PC-9 (cell line): ENCODE results near the gene CD63. TPM values are rescaled to one million over a fixed set of nuclear protein-coding genes. Genes with fewer than 3 reads are reported as not detected.

Experiments used
- BruUV-seq: library from RNA; stranded (reverse); fragments of 400-500 nt; replicated peaks from 2 replicates; lab custom pipeline; 2021; lab: Mats Ljungman, UMichigan
- CTCF ChIA-PET: fragments of 300-600 bp; sonication (Branson Sonifier 250); formaldehyde crosslinking; loops from one replicate; lab custom pipeline; 2022; ENCODE audit warnings: antibody characterized with exemption; lab: Charles Lee
- POLR2A ChIA-PET: fragments of 300-600 bp; sonication (Branson Sonifier 250); formaldehyde crosslinking; loops from one replicate; lab custom pipeline; 2022; ENCODE audit warnings: antibody characterized with exemption; ENCODE audit not compliant: unreplicated experiment; lab: Charles Lee
- DNase-seq, 2 experiments: peaks; one replicate each; pipeline versions ENCODE4 v3.0.0 to v3.0.0-alpha.2; 2015 to 2022; ENCODE audit warnings: mixed read lengths in 1 of 2
- H2AFZ ChIP-seq: fragments of 200-600 bp; sonication (generic); 2 replicates; pipeline ENCODE4 v1.8.1; 2017; ENCODE audit warnings: antibody characterized with exemption
- H3F3A ChIP-seq: fragments of 200-600 bp; sonication (generic); 2 replicates; pipeline ENCODE4 v1.8.1; 2017; ENCODE audit warnings: antibody characterized with exemption, mild to moderate bottlenecking, low read depth; ENCODE audit not compliant: insufficient read depth
- H3K27ac ChIP-seq: fragments of 200-600 bp; sonication (generic); 2 replicates; pipeline ENCODE4 v1.6.1; 2016; ENCODE audit warnings: mixed run types
- H3K27me3 ChIP-seq: fragments of 200-600 bp; sonication (generic); 2 replicates; pipeline ENCODE4 v1.6.1; 2016; ENCODE audit warnings: low read depth, mixed run types; ENCODE audit not compliant: insufficient read depth
- H3K36me3 ChIP-seq: fragments of 200-600 bp; sonication (generic); 2 replicates; pipeline ENCODE4 v1.6.1; 2016; ENCODE audit warnings: low read depth, mixed run types
- H3K4me1 ChIP-seq: fragments of 200-600 bp; sonication (generic); replicated peaks from 2 replicates; pipeline ENCODE4 v1.6.1; 2016; ENCODE audit warnings: mixed run types; ENCODE audit not compliant: insufficient read depth
- H3K4me2 ChIP-seq: fragments of 200-600 bp; sonication (generic); 2 replicates; pipeline ENCODE4 v1.6.1; 2017; ENCODE audit warnings: mixed run types
- H3K4me3 ChIP-seq: fragments of 200-600 bp; sonication (generic); 2 replicates; pipeline ENCODE4 v1.6.1; 2016; ENCODE audit warnings: mixed run types
- H3K79me2 ChIP-seq: fragments of 200-600 bp; sonication (generic); 2 replicates; pipeline ENCODE4 v1.6.1; 2017; ENCODE audit warnings: low read depth, mixed run types
- H3K9me2 ChIP-seq: fragments of 200-600 bp; sonication (generic); 2 replicates; pipeline ENCODE4 v1.8.1; 2017; ENCODE audit warnings: mild to moderate bottlenecking; ENCODE audit not compliant: insufficient read depth
- H3K9me3 ChIP-seq: fragments of 200-600 bp; sonication (generic); 2 replicates; pipeline ENCODE4 v1.8.1; 2016; ENCODE audit warnings: low read depth; ENCODE audit not compliant: insufficient read depth
- H4K20me1 ChIP-seq: fragments of 200-600 bp; sonication (generic); 2 replicates; pipeline ENCODE4 v1.8.1; 2017; ENCODE audit not compliant: insufficient read depth
- CTCF ChIP-seq: fragments of 200-600 bp; sonication (generic); conservative IDR thresholded peaks from 2 replicates; pipeline ENCODE4 v1.6.1; 2017; ENCODE audit warnings: mixed run types, antibody characterized with exemption, mild to moderate bottlenecking, moderate library complexity
- EZH2 ChIP-seq: fragments of 200-600 bp; sonication (generic); IDR thresholded peaks from 2 replicates; pipeline ENCODE4 v1.8.0; 2017; ENCODE audit warnings: antibody characterized with exemption, low read depth
- intact Hi-C: fragments of 100-400 bp; cut with micrococcal nuclease; formaldehyde crosslinking; loops from one replicate; pipeline ENCODE4 v1.10.0; 2022; ENCODE audit not compliant: unreplicated experiment
- total RNA-seq: library from RNA; stranded (reverse); gene quantifications from 2 replicates; pipeline ENCODE4 v1.2.3, GENCODE V29; 2021

The CD63 gene
- total RNA-seq, 1 experiment from 2014 or later = 434 TPM

GRCh38 chr12:55712700-55713415, 16.0 kb downstream of the CD63 start:
- POLR2A ChIA-PET = no interaction called here
- BruUV-seq = no TSS peak
- TF ChIP-seq EZH2 = no peak
- no peak for TF ChIP-seq CTCF

GRCh38 chr12:55711786-55712553, 16.8 kb downstream of the CD63 start:
- Histone ChIP-seq H3K4me3 (no peak overlapping the region), H3K9me2 (no peaks in the 10 kb centered on the region), H3K27ac (no peak overlapping the region), H2AFZ (no peak overlapping the region), H3K36me3 (no peaks in the 10 kb centered on the region), H3K79me2 (peaks cover 3% of the 10 kb centered on the region; the same call in 1 of the 2 replicates), H3K4me2 (no peak overlapping the region), H3K4me1 (peaks cover 14% of the 10 kb centered on the region), H3K27me3 (peaks cover 50% of the 10 kb centered on the region), H3K9me3 (no peaks in the 10 kb centered on the region), H4K20me1 (no peaks in the 10 kb centered on the region), H3F3A (peaks cover 19% of the 10 kb centered on the region)
- TF ChIP-seq CTCF (no peak), EZH2 (no peak)
- intact Hi-C loops = no loop called here
- CTCF ChIA-PET = interaction anchor here (0.6 kb wide), 1 partner anchor 193 kb away, joined by 11 read pairs; no protein-coding TSS in a partner anchor
- DNase-seq = no peak
- BruUV-seq = no TSS peak
- POLR2A ChIA-PET = no interaction called here

More at GRCh38 chr12:55712700-55713415, 16.0 kb downstream of the CD63 start:
- H3K4me1 ChIP-seq = peaks cover 23% of the 10 kb centered on the region
- no peak overlapping the region for H2AFZ ChIP-seq
- H3K9me2 ChIP-seq = no peaks in the 10 kb centered on the region
- H3K9me3 ChIP-seq = no peaks in the 10 kb centered on the region
- CTCF ChIA-PET = no interaction called here
- H3F3A ChIP-seq = peaks cover 19% of the 10 kb centered on the region
- no peaks in the 10 kb centered on the region for H4K20me1 ChIP-seq
- no peak overlapping the region for H3K4me3 ChIP-seq
- no peak overlapping the region for H3K27ac ChIP-seq
- DNase-seq = no peak
- H3K27me3 ChIP-seq = peaks cover 44% of the 10 kb centered on the region
- H3K36me3 ChIP-seq = no peaks in the 10 kb centered on the region
- intact Hi-C loops = no loop called here
- H3K4me2 ChIP-seq = no peak overlapping the region
- peaks cover 5% of the 10 kb centered on the region; the same call in 1 of the 2 replicates for H3K79me2 ChIP-seq

- Histone ChIP-seq H3K9me2 (no peaks in the 10 kb centered on the region), H3K27ac (no peak overlapping the region), H4K20me1 (no peaks in the 10 kb centered on the region), H3K27me3 (peaks cover 75% of the 10 kb centered on the region), H2AFZ (no peak overlapping the region), H3K4me3 (no peak overlapping the region), H3K79me2 (no peaks in the 10 kb centered on the region), H3K9me3 (no peaks in the 10 kb centered on the region), H3K4me2 (no peak overlapping the region), H3K36me3 (no peaks in the 10 kb centered on the region), H3K4me1 (no peaks in the 10 kb centered on the region), H3F3A (peaks cover 5% of the 10 kb centered on the region; the same call in 1 of the 2 replicates)
- CTCF ChIA-PET = no interaction called here
- TF ChIP-seq EZH2 = no peak
- TF ChIP-seq CTCF = no peak
- intact Hi-C loops = no loop called here
- POLR2A ChIA-PET = no interaction called here
- no peak for DNase-seq
- no TSS peak for BruUV-seq
Measured at GRCh38 chr12:55708695-55709233, 20.0 kb downstream of the CD63 start.
